ENCODE data around the gene CD164. TPM values are rescaled to one million over a fixed set of nuclear protein-coding genes. Genes with fewer than 3 reads are reported as not detected.

The CD164 gene
- polyA plus RNA-seq, 1 donor, result 538 TPM

Other genes starting within 250 kb of the CD164 start
- gene PPIL6, start 58.2 kb upstream of the CD164 start, polyA plus RNA-seq (ENCODE audit: insufficient read length), result 21.5 TPM
- gene SMPD2, start 58.3 kb upstream of the CD164 start, polyA plus RNA-seq (ENCODE audit: insufficient read length), result 12.9 TPM
- gene MICAL1, start 73.3 kb upstream of the CD164 start, polyA plus RNA-seq (ENCODE audit: insufficient read length), result 32.8 TPM
- 17.4 TPM for gene ZBTB24, start 100.8 kb upstream of the CD164 start, polyA plus RNA-seq (ENCODE audit: insufficient read length)